H1 (cell line): ENCODE results near the gene NSD2. TPM values are rescaled to one million over a fixed set of nuclear protein-coding genes. Genes with fewer than 3 reads are reported as not detected.

ENCODE experiments used
- ASH2L ChIP-seq: fragments of 200-600, 300-600 bp; sonication (generic); IDR thresholded peaks from one replicate; pipeline ENCODE4 v1.7.1; 2017; ENCODE audit warnings: low read length
- CBX8 ChIP-seq: fragments of 300-800, 300-1000 bp; sonication (generic); IDR thresholded peaks from 2 replicates; pipeline ENCODE4 v1.7.1; 2016; ENCODE audit warnings: low read depth, low read length, borderline replicate concordance
- CEBPB ChIP-seq: IDR thresholded peaks from 2 replicates; pipeline ENCODE4 v1.6.1; 2012; ENCODE audit warnings: low read depth, low read length
- POLR2AphosphoS5 ChIP-seq: IDR thresholded peaks from 2 replicates; pipeline ENCODE4 v1.6.1; 2011; ENCODE audit warnings: low read depth, low read length
- POU5F1 ChIP-seq: IDR thresholded peaks from 2 replicates; pipeline ENCODE4 v1.6.1; 2011; ENCODE audit warnings: low read depth, mild to moderate bottlenecking, low read length, moderate library complexity
- RXRA ChIP-seq: IDR thresholded peaks from 2 replicates; pipeline ENCODE4 v1.6.1; 2011; ENCODE audit warnings: low read depth, mild to moderate bottlenecking, low read length, moderate library complexity; ENCODE audit not compliant: insufficient read depth
- SAP30 ChIP-seq: fragments of 300-600 bp; sonication (generic); IDR thresholded peaks from 2 replicates; pipeline ENCODE4 v1.7.1; 2012; ENCODE audit warnings: low read length, moderate library complexity, mild to moderate bottlenecking, inconsistent platforms; ENCODE audit not compliant: insufficient read depth, insufficient replicate concordance
- TAF1 ChIP-seq: IDR thresholded peaks from 2 replicates; pipeline ENCODE4 v1.6.1; 2011; ENCODE audit warnings: mild to moderate bottlenecking, low read depth, low read length
- polyA plus RNA-seq, 7 experiments: library from polyadenylated mRNA; depleted of rRNA in 3 of 7; stranded (reverse) in 5 of 7; unstranded in 2 of 7; fragments of >200 nt in 5 of 7; fragments of 200-250 nt in 2 of 7; gene quantifications; 1 replicate in 5 of 7; 2 replicates in 1 of 7; 4 replicates in 1 of 7; pipeline versions ENCODE4 v1.2.1 to v1.2.3, GENCODE V29; 2011 to 2013; ENCODE audit warnings: missing spikeins in 2 of 7, mixed read lengths in 2 of 7
- total RNA-seq: library from RNA; stranded (reverse); fragmentation: NEBNext Ultra II Directional; extraction: Animal tissue kit (Norgen Biotek cat#: 25700); gene quantifications from 2 replicates; pipeline ENCODE4 v1.2.1, GENCODE V29; 2021
- TF ChIP-seq, protein P1 (sequence below): fragments of 300-600 bp; sonication (generic); IDR thresholded peaks from 2 replicates; pipeline ENCODE4 v1.7.1; 2012; ENCODE audit warnings: low read length, moderate library complexity, mild to moderate bottlenecking, inconsistent platforms; ENCODE audit not compliant: insufficient replicate concordance

Gene NSD2
- total and polyA plus RNA-seq, 2 of the 8 experiments (the other 6 are each of a cell fraction or from before 2014, with no cell fraction given), result 26.7 to 129 TPM

DNA sequence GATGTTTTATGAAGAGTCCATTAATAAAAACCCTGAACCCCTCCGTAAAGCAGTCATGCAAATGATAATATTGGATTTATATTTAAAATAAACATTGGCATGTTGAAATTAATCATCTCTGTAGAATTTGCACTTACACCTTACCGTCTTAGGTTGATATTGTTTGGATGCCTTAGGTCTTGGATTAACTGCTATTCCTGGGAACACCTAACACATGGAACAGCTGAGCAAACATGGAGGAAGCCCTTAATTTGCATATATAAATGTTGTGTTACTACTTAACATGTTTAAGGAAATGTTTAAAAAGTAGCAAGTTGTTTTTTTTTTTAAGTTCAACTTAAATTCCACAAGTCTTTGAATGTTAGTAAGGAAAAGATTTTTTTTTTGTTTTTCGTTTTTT is 62.5 kb downstream of the NSD2 start (continued):
- TF ChIP-seq, protein P1, sequence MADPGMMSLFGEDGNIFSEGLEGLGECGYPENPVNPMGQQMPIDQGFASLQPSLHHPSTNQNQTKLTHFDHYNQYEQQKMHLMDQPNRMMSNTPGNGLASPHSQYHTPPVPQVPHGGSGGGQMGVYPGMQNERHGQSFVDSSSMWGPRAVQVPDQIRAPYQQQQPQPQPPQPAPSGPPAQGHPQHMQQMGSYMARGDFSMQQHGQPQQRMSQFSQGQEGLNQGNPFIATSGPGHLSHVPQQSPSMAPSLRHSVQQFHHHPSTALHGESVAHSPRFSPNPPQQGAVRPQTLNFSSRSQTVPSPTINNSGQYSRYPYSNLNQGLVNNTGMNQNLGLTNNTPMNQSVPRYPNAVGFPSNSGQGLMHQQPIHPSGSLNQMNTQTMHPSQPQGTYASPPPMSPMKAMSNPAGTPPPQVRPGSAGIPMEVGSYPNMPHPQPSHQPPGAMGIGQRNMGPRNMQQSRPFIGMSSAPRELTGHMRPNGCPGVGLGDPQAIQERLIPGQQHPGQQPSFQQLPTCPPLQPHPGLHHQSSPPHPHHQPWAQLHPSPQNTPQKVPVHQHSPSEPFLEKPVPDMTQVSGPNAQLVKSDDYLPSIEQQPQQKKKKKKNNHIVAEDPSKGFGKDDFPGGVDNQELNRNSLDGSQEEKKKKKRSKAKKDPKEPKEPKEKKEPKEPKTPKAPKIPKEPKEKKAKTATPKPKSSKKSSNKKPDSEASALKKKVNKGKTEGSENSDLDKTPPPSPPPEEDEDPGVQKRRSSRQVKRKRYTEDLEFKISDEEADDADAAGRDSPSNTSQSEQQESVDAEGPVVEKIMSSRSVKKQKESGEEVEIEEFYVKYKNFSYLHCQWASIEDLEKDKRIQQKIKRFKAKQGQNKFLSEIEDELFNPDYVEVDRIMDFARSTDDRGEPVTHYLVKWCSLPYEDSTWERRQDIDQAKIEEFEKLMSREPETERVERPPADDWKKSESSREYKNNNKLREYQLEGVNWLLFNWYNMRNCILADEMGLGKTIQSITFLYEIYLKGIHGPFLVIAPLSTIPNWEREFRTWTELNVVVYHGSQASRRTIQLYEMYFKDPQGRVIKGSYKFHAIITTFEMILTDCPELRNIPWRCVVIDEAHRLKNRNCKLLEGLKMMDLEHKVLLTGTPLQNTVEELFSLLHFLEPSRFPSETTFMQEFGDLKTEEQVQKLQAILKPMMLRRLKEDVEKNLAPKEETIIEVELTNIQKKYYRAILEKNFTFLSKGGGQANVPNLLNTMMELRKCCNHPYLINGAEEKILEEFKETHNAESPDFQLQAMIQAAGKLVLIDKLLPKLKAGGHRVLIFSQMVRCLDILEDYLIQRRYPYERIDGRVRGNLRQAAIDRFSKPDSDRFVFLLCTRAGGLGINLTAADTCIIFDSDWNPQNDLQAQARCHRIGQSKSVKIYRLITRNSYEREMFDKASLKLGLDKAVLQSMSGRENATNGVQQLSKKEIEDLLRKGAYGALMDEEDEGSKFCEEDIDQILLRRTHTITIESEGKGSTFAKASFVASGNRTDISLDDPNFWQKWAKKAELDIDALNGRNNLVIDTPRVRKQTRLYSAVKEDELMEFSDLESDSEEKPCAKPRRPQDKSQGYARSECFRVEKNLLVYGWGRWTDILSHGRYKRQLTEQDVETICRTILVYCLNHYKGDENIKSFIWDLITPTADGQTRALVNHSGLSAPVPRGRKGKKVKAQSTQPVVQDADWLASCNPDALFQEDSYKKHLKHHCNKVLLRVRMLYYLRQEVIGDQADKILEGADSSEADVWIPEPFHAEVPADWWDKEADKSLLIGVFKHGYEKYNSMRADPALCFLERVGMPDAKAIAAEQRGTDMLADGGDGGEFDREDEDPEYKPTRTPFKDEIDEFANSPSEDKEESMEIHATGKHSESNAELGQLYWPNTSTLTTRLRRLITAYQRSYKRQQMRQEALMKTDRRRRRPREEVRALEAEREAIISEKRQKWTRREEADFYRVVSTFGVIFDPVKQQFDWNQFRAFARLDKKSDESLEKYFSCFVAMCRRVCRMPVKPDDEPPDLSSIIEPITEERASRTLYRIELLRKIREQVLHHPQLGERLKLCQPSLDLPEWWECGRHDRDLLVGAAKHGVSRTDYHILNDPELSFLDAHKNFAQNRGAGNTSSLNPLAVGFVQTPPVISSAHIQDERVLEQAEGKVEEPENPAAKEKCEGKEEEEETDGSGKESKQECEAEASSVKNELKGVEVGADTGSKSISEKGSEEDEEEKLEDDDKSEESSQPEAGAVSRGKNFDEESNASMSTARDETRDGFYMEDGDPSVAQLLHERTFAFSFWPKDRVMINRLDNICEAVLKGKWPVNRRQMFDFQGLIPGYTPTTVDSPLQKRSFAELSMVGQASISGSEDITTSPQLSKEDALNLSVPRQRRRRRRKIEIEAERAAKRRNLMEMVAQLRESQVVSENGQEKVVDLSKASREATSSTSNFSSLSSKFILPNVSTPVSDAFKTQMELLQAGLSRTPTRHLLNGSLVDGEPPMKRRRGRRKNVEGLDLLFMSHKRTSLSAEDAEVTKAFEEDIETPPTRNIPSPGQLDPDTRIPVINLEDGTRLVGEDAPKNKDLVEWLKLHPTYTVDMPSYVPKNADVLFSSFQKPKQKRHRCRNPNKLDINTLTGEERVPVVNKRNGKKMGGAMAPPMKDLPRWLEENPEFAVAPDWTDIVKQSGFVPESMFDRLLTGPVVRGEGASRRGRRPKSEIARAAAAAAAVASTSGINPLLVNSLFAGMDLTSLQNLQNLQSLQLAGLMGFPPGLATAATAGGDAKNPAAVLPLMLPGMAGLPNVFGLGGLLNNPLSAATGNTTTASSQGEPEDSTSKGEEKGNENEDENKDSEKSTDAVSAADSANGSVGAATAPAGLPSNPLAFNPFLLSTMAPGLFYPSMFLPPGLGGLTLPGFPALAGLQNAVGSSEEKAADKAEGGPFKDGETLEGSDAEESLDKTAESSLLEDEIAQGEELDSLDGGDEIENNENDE, result no peak
- TF ChIP-seq POLR2AphosphoS5, result no peak
- TF ChIP-seq SAP30, result no peak
- no peak for TF ChIP-seq ASH2L
- no peak for TF ChIP-seq RXRA
- no peak for TF ChIP-seq CEBPB
- no peak for TF ChIP-seq CBX8
- no peak for TF ChIP-seq POU5F1
- no peak for TF ChIP-seq TAF1
